ENCODE measurements around the gene METAP2. TPM values are rescaled to one million over a fixed set of nuclear protein-coding genes. Genes with fewer than 3 reads are reported as not detected.

Gene METAP2
- total RNA-seq, 2 experiments from 2014 or later, result 129 to 133 TPM

GRCh38 chr12:95484524-95484923, 10.6 kb downstream of the METAP2 start:
- intact Hi-C loops (cut with micrococcal nuclease), result no loop called here
- no peak for ATAC-seq

GRCh38 chr12:95487024-95487423, 13.1 kb downstream of the METAP2 start:
- no peak overlapping the region for H3K4me3 Mint-ChIP-seq
- no peak overlapping the region for H3K27ac Mint-ChIP-seq
- peaks cover 49% of the 10 kb centered on the region for H3K36me3 Mint-ChIP-seq (ENCODE audit: low read depth)
- ChIA-PET CTCF (no interaction called here), POLR2A (interaction anchor here (1.0 to 2.2 kb wide), 4 partner anchors 9 to 17 kb away, joined by 3 to 10 read pairs (median 6); partner anchors contain the start of gene METAP2)
- no peak for TF ChIP-seq CTCF (IDR thresholded peaks at IDR 0.05)
- ATAC-seq (no peak), DNase-seq (no peak)
- H3K4me1 Mint-ChIP-seq (ENCODE audit: low read depth), result peaks cover 11% of the 10 kb centered on the region
- no peaks in the 10 kb centered on the region for H3K9me3 Mint-ChIP-seq
- H3K27me3 Mint-ChIP-seq, result no peaks in the 10 kb centered on the region
- intact Hi-C loops (cut with micrococcal nuclease), result no loop called here

More at GRCh38 chr12:95484524-95484923, 10.6 kb downstream of the METAP2 start:
- peaks cover 54% of the 10 kb centered on the region for H3K36me3 Mint-ChIP-seq (ENCODE audit: low read depth)
- H3K27me3 Mint-ChIP-seq, result no peaks in the 10 kb centered on the region
- H3K4me1 Mint-ChIP-seq (ENCODE audit: low read depth), result peaks cover 27% of the 10 kb centered on the region
- peak overlapping the region; percentile 13 for H3K27ac Mint-ChIP-seq
- no peak for DNase-seq
- no peak for TF ChIP-seq CTCF (IDR thresholded peaks at IDR 0.05)
- POLR2A ChIA-PET, result no interaction called here
- H3K9me3 Mint-ChIP-seq, result no peaks in the 10 kb centered on the region
- CTCF ChIA-PET, result no interaction called here
- no peak overlapping the region for H3K4me3 Mint-ChIP-seq

GRCh38 chr12:95492462-95492861, 18.5 kb downstream of the METAP2 start:
- peaks cover 8% of the 10 kb centered on the region for H3K4me1 Mint-ChIP-seq (ENCODE audit: low read depth)
- DNase-seq, result no peak
- H3K27ac Mint-ChIP-seq, result no peak overlapping the region
- POLR2A ChIA-PET, result interaction anchor here (0.9 to 1.6 kb wide), 3 partner anchors 9 to 35 kb away, joined by 3 to 6 read pairs (median 5); no protein-coding TSS in a partner anchor
- no peaks in the 10 kb centered on the region for H3K27me3 Mint-ChIP-seq
- H3K4me3 Mint-ChIP-seq, result no peak overlapping the region
- CTCF ChIA-PET, result interaction anchor here (0.6 kb wide), 1 partner anchor 42 kb away, joined by 3 read pairs; no protein-coding TSS in a partner anchor
- peaks cover 52% of the 10 kb centered on the region for H3K36me3 Mint-ChIP-seq (ENCODE audit: low read depth)
- no peak for ATAC-seq
- intact Hi-C loops (cut with micrococcal nuclease), result no loop called here
- TF ChIP-seq CTCF (IDR thresholded peaks at IDR 0.05), result no peak
- no peaks in the 10 kb centered on the region for H3K9me3 Mint-ChIP-seq

GRCh38 chr12:95494888-95495287, 20.9 kb downstream of the METAP2 start:
- Mint-ChIP-seq H3K27me3 (no peaks in the 10 kb centered on the region), H3K4me3 (no peak overlapping the region), H3K4me1 (ENCODE audit: low read depth) (peaks cover 22% of the 10 kb centered on the region), H3K9me3 (no peaks in the 10 kb centered on the region), H3K36me3 (ENCODE audit: low read depth) (peaks cover 59% of the 10 kb centered on the region), H3K27ac (no peak overlapping the region)
- intact Hi-C loops (cut with micrococcal nuclease), result no loop called here
- ChIA-PET CTCF (no interaction called here), POLR2A (no interaction called here)
- ATAC-seq (no peak), DNase-seq (no peak)
- TF ChIP-seq CTCF (IDR thresholded peaks at IDR 0.05), result no peak

GRCh38 chr12:95495433-95495832, 21.5 kb downstream of the METAP2 start:
- Mint-ChIP-seq H3K27ac (no peak overlapping the region), H3K4me1 (ENCODE audit: low read depth) (peaks cover 22% of the 10 kb centered on the region), H3K4me3 (no peak overlapping the region), H3K36me3 (ENCODE audit: low read depth) (peaks cover 62% of the 10 kb centered on the region), H3K9me3 (no peaks in the 10 kb centered on the region), H3K27me3 (no peaks in the 10 kb centered on the region)
- ATAC-seq (no peak), DNase-seq (no peak)
- intact Hi-C loops (cut with micrococcal nuclease), result no loop called here
- POLR2A ChIA-PET, result no interaction called here
- no peak for TF ChIP-seq CTCF (IDR thresholded peaks at IDR 0.05)
- CTCF ChIA-PET, result no interaction called here
